NCI-H187 treated with DMSO at 0.1 percent for 48 hours (cell line): ENCODE measurements around the gene SBDS.
"Not testable (repeated sequence)": the region's sequence is repeated elsewhere in the genome, so short reads cannot be mapped to it uniquely, and the experiment has no call there.

ENCODE experiments used
- DNase-seq: peaks from one replicate; lab custom pipeline; 2025; lab: John Stamatoyannopoulos, UW

The SBDS gene

GRCh38 chr7:66994691-66995049 is 716 bp downstream of the SBDS start:
- not testable (repeated sequence) for DNase-seq

GRCh38 chr7:66994051-66994450 is 1.3 kb downstream of the SBDS start:
- not testable (repeated sequence) for DNase-seq

- not testable (repeated sequence) for DNase-seq
These were observed 5.8 kb downstream of the SBDS start for GRCh38 chr7:66989552-66989951.

- not testable (repeated sequence) for DNase-seq
These were observed 15.1 kb downstream of the SBDS start for GRCh38 chr7:66980336-66980735.

GRCh38 chr7:66979013-66979412 is 16.4 kb downstream of the SBDS start:
- DNase-seq, result not testable (repeated sequence)

GRCh38 chr7:66978312-66978711 is 17.1 kb downstream of the SBDS start:
- DNase-seq, result not testable (repeated sequence)

- DNase-seq, result no peak
These were observed 20.3 kb downstream of the SBDS start for GRCh38 chr7:66974986-66975590.

GRCh38 chr7:66970310-66970709 is 25.1 kb downstream of the SBDS start:
- no peak for DNase-seq

- DNase-seq, result not testable (repeated sequence)
These were observed 26.4 kb downstream of the SBDS start for GRCh38 chr7:66969001-66969400.

GRCh38 chr7:66967029-66967428 is 28.4 kb downstream of the SBDS start:
- no peak for DNase-seq

GRCh38 chr7:66964411-66964810 is 31.0 kb downstream of the SBDS start:
- DNase-seq, result no peak

GRCh38 chr7:66961096-66961495 is 34.3 kb downstream of the SBDS start:
- no peak for DNase-seq

- DNase-seq, result no peak
These were observed 35.2 kb downstream of the SBDS start for GRCh38 chr7:66960192-66960591.

GRCh38 chr7:66958538-66959350 is 36.6 kb downstream of the SBDS start:
- no peak for DNase-seq

- no peak for DNase-seq
These were observed 37.6 kb downstream of the SBDS start for GRCh38 chr7:66957595-66958290.

- DNase-seq, result no peak
These were observed 42.4 kb downstream of the SBDS start for GRCh38 chr7:66953044-66953427.

- no peak for DNase-seq
These were observed 42.9 kb downstream of the SBDS start for GRCh38 chr7:66952343-66953043.

GRCh38 chr7:66950763-66951162 is 44.6 kb downstream of the SBDS start:
- no peak for DNase-seq

- no peak for DNase-seq
These were observed 45.1 kb downstream of the SBDS start for GRCh38 chr7:66950311-66950710.

GRCh38 chr7:66948480-66949109 is 46.8 kb downstream of the SBDS start:
- no peak for DNase-seq

GRCh38 chr7:66946545-66946944 is 48.8 kb downstream of the SBDS start:
- no peak for DNase-seq

GRCh38 chr7:66939325-66939724 is 56.1 kb downstream of the SBDS start:
- no peak for DNase-seq
